Coronary artery (tissue), 2 donors: ENCODE measurements around the gene PKDREJ.
"Not testable (repeated sequence)": the region's sequence is repeated elsewhere in the genome, so short reads cannot be mapped to it uniquely, and the experiment has no call there.

Source experiments
- DNase-seq: peaks from one replicate; pipeline ENCODE4 v3.0.0-alpha.2; 2017; ENCODE audit warnings: low spot score
- H3K27ac ChIP-seq, 2 donors: fragments of 200-600 bp; sonication (generic); one replicate each; pipeline ENCODE4 v1.5.1; 2016 to 2019
- H3K4me3 ChIP-seq: fragments of 200-600 bp; sonication (generic); 2 replicates; pipeline ENCODE4 v1.5.1; 2016; ENCODE audit warnings: mild to moderate bottlenecking, moderate library complexity
- CTCF ChIP-seq: fragments of 200-600 bp; sonication (generic); IDR thresholded peaks from one replicate; pipeline ENCODE4 v1.5.1; 2019; ENCODE audit warnings: antibody characterized with exemption

PKDREJ gene, protein sequence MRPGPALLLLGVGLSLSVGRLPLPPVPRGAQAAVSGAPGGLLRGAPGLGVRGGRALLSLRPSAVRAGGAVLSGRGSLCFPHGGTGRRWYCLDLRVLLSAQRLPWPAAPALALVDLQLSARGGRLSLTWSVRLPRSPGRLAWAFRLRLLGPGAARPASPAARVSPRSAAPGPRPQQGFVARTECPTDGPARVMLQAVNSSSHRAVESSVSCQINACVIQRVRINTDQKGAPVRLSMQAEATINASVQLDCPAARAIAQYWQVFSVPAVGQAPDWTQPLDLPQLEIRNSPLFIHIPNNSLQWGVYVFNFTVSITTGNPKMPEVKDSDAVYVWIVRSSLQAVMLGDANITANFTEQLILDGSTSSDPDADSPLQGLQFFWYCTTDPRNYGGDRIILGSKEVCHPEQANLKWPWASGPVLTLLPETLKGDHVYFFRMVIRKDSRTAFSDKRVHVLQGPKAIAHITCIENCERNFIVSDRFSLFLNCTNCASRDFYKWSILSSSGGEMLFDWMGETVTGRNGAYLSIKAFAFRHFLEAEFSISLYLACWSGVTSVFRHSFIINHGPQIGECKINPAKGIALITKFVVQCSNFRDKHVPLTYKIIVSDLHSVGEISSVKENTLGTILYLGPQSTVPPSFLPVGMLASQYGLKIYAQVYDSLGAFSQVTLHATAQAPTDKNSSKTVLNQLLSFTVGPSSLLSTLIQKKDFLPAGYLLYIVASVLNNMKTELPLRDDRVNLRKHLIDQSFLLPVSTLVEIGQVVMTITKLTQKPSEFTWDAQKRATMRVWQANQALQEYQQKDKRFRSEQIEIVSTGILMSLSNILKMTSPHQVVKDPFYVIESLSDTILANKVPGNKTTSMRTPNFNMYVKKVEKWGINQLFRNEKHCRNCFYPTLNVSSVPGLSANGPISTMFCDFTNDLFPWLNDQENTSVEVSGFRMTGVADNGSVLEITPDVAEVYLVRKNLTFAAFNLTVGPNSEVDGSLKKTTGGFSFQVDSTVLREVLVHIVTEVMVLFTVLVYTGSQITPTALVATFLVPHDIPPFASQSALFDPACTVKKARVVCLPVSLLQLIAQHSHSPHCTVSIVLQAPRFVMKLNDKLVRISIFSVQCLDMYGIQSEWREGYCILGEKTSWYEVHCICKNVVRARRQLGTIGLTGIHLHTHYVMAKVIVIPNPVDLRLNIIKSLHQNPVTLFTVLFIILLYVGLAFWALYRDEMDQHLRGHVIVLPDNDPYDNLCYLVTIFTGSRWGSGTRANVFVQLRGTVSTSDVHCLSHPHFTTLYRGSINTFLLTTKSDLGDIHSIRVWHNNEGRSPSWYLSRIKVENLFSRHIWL (N-terminal part only)

DNA sequence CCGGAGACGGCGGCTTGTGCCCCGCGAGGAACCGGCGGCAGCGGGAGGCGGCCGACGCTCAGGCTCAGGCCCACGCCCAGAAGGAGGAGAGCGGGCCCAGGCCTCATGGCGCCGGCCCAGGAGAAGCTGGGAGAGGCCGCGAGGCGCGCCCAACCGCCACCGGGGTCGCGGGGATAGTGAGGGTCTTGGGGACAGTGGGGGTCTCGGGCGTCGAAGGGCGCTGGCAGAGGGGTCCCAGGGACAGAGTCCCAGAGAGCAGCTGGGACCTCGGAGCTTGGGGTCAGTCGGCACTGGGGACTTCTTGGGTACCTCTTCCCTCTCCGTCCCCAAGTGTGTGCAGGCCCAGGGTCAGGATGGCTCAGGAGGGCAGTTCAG, at the start of gene PKDREJ:
Gene PKDREJ (minus strand): TSS at position 128 of the 375 bp plus-strand sequence. CDS start 21 bp downstream, at position 107.
- H3K4me3 ChIP-seq = peak within 1 kb of the TSS; percentile 70
- no peak for DNase-seq
- no peak within 1 kb of the TSS for H3K27ac ChIP-seq
- no peak for TF ChIP-seq CTCF

- not testable (repeated sequence) for DNase-seq, H3K4me3 ChIP-seq, H3K27ac ChIP-seq
Measured at GRCh38 chr22:46312848-46313247, 49.7 kb upstream of the PKDREJ start.

- Histone ChIP-seq H3K27ac (no peak overlapping the region), H3K4me3 (no peak overlapping the region)
- no peak for TF ChIP-seq CTCF
- no peak for DNase-seq
Measured at GRCh38 chr22:46312056-46312455, 48.9 kb upstream of the PKDREJ start.

DNA sequence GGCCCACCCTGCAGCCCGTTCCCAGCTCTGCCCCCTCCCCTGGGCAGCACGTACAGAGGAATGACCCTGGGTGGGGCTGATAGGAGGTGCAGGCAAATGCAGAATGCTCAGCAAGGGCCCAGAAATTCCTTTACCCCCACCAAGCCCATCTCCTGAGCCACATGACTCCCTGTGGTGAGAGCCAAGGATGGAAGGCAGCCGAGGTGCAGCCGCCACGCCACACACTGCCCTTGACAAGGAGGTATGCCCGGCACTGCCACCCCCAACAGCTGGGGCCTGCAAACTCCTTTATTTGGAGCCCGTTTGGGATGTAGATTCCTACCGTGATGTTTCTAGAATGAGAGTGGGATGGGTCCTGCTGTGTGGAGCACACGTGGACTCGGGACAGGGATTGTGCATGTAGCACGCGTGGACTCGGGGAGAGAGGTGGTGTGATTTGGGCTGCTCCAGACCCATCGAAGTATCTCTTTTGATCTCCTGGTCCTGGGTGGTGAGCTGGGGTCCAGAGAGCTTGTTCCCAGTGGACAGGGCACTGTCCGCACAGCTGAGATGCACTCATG, 46.5 kb upstream of the PKDREJ start:
- no peak for TF ChIP-seq CTCF
- no peak for DNase-seq
- H3K4me3 ChIP-seq = no peak overlapping the region
- no peak overlapping the region for H3K27ac ChIP-seq

DNA sequence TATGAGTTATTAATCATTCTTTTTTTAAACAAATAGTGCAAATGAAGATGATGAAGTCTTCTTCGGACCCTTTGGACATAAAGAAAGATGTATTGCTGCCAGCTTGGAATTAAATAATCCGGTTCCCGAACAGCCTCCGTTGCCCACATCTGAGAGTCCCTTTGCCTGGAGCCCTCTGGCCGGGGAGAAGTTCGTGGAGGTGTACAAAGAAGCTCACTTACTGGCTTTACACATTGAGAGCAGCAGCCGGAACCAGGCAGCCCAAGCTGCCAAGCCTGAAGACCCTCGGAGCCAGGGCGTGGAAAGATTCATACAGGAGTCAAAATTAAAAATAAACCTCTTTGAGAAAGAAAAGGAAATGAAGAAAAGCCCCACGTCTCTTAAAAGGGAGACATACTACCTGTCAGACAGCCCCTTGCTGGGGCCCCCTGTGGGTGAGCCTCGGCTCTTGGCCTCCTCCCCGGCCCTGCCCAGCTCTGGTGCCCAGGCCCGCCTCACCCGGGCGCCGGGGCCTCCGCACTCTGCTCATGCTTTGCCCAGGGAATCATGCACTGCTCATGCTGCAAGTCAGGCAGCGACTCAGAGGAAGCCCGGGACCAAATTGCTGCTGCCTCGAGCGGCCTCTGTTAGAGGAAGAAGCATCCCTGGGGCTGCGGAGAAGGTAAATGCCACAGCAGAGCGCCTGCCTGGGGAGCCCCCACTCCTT, 45.3 kb upstream of the PKDREJ start:
- DNase-seq = no peak
- TF ChIP-seq CTCF = no peak
- H3K27ac ChIP-seq = no peak overlapping the region
- H3K4me3 ChIP-seq = no peak overlapping the region

GRCh38 chr22:46303347-46303965, 40.3 kb upstream of the PKDREJ start:
- Histone ChIP-seq H3K4me3 (no peak overlapping the region), H3K27ac (no peak overlapping the region)
- no peak for TF ChIP-seq CTCF
- DNase-seq = no peak
